ENCODE measurements around the gene RHBDD1. TPM values are rescaled to one million over a fixed set of nuclear protein-coding genes. Genes with fewer than 3 reads are reported as not detected.

Gene RHBDD1
- total RNA-seq, 2 donors from 2014 or later: 35.2 to 46.2 TPM

- H3K27me3 Mint-ChIP-seq (ENCODE audit: insufficient read depth): no peaks in the 10 kb centered on the region
These were observed 32.4 kb upstream of the RHBDD1 start for GRCh38 chr2:226803410-226803809.

GRCh38 chr2:226813148-226813701 is 22.6 kb upstream of the RHBDD1 start:
- DNase-seq: peak; percentile 74

More at GRCh38 chr2:226803410-226803809, 32.4 kb upstream of the RHBDD1 start:
- Mint-ChIP-seq H3K9me3 (no peaks in the 10 kb centered on the region), H3K4me1 (peaks cover 8% of the 10 kb centered on the region), H3K4me3 (no peak overlapping the region), H3K27ac (no peak overlapping the region), H3K36me3 (ENCODE audit: low read depth) (no peaks in the 10 kb centered on the region)
- peaks cover 5% of the 10 kb centered on the region for H3K4me1 ChIP-seq (ENCODE audit: control insufficient read depth, insufficient read depth, low read length)
- no peak overlapping the region for H3K4me3 ChIP-seq (ENCODE audit: low read length)
- H3K27ac ChIP-seq (ENCODE audit: low read depth, low read length): no peak overlapping the region
- TF ChIP-seq CTCF (conservative IDR thresholded peaks at IDR 0.05): no peak
- no peak for DNase-seq
- H3K36me3 ChIP-seq (ENCODE audit: control insufficient read depth, insufficient read depth, low read length): no peaks in the 10 kb centered on the region
- peaks cover 2% of the 10 kb centered on the region for H3K27me3 ChIP-seq (ENCODE audit: control insufficient read depth, insufficient read depth, low read length, poor library complexity, severe bottlenecking)
- WGBS, 2 experiments (ENCODE audit: insufficient coverage in 1 of 2, insufficient read length in 1 of 2): 72 to 89% methylated on average over 1 of the region's 1 CpG
- no peaks in the 10 kb centered on the region for H3K9me3 ChIP-seq (ENCODE audit: control insufficient read depth, low read length)
- no peak overlapping the region for H3K9ac ChIP-seq (ENCODE audit: extremely low read depth, low read length, poor library complexity, severe bottlenecking)

GRCh38 chr2:226818930-226819329 is 16.9 kb upstream of the RHBDD1 start:
- Mint-ChIP-seq H3K4me1 (peaks cover 12% of the 10 kb centered on the region), H3K27ac (no peak overlapping the region), H3K9me3 (peaks cover 2% of the 10 kb centered on the region), H3K27me3 (ENCODE audit: insufficient read depth) (no peaks in the 10 kb centered on the region), H3K4me3 (no peak overlapping the region), H3K36me3 (ENCODE audit: low read depth) (no peaks in the 10 kb centered on the region)
- no peak overlapping the region for H3K27ac ChIP-seq (ENCODE audit: low read depth, low read length)
- no peak for DNase-seq
- no peak overlapping the region for H3K4me3 ChIP-seq (ENCODE audit: low read length)
- no peak for TF ChIP-seq CTCF (conservative IDR thresholded peaks at IDR 0.05)
- no peaks in the 10 kb centered on the region for H3K9me3 ChIP-seq (ENCODE audit: control insufficient read depth, low read length)
- no peaks in the 10 kb centered on the region for H3K4me1 ChIP-seq (ENCODE audit: control insufficient read depth, insufficient read depth, low read length)
- H3K9ac ChIP-seq (ENCODE audit: extremely low read depth, low read length, poor library complexity, severe bottlenecking): no peak overlapping the region
- no peaks in the 10 kb centered on the region for H3K36me3 ChIP-seq (ENCODE audit: control insufficient read depth, insufficient read depth, low read length)
- H3K27me3 ChIP-seq (ENCODE audit: control insufficient read depth, insufficient read depth, low read length, poor library complexity, severe bottlenecking): no peaks in the 10 kb centered on the region
- WGBS, 2 experiments (ENCODE audit: insufficient coverage in 1 of 2, insufficient read length in 1 of 2): 85 to 89% methylated on average over 3 of the region's 3 CpGs

More at GRCh38 chr2:226813148-226813701, 22.6 kb upstream of the RHBDD1 start:
- no peak overlapping the region for H3K4me3 Mint-ChIP-seq
- H3K4me1 Mint-ChIP-seq: peaks cover 21% of the 10 kb centered on the region
- no peaks in the 10 kb centered on the region for H3K27me3 Mint-ChIP-seq (ENCODE audit: insufficient read depth)
- Histone ChIP-seq H3K9me3 (ENCODE audit: control insufficient read depth, low read length) (no peaks in the 10 kb centered on the region), H3K36me3 (ENCODE audit: control insufficient read depth, insufficient read depth, low read length) (no peaks in the 10 kb centered on the region), H3K27ac (ENCODE audit: low read depth, low read length) (no peak overlapping the region), H3K27me3 (ENCODE audit: control insufficient read depth, insufficient read depth, low read length, poor library complexity, severe bottlenecking) (peaks cover 11% of the 10 kb centered on the region), H3K4me1 (ENCODE audit: control insufficient read depth, insufficient read depth, low read length) (no peaks in the 10 kb centered on the region), H3K9ac (ENCODE audit: extremely low read depth, low read length, poor library complexity, severe bottlenecking) (no peak overlapping the region), H3K4me3 (ENCODE audit: low read length) (no peak overlapping the region)
- 100% methylated on average over 1 of the region's 1 CpG for WGBS, 2 experiments (ENCODE audit: insufficient coverage in 1 of 2, insufficient read length in 1 of 2)
- H3K36me3 Mint-ChIP-seq (ENCODE audit: low read depth): no peaks in the 10 kb centered on the region
- H3K27ac Mint-ChIP-seq: no peak overlapping the region
- no peaks in the 10 kb centered on the region for H3K9me3 Mint-ChIP-seq
- peak; percentile 83 for TF ChIP-seq CTCF (conservative IDR thresholded peaks at IDR 0.05)

Data from endodermal cell (in vitro differentiated cells).